Amygdala (tissue), 56 donors: Measurements from ENCODE around the gene REPIN1.

ENCODE experiments used
- DNase-seq, 56 donors: peaks; one replicate each; lab custom pipeline; 2025; lab: John Stamatoyannopoulos, UW

The REPIN1 gene

DNA sequence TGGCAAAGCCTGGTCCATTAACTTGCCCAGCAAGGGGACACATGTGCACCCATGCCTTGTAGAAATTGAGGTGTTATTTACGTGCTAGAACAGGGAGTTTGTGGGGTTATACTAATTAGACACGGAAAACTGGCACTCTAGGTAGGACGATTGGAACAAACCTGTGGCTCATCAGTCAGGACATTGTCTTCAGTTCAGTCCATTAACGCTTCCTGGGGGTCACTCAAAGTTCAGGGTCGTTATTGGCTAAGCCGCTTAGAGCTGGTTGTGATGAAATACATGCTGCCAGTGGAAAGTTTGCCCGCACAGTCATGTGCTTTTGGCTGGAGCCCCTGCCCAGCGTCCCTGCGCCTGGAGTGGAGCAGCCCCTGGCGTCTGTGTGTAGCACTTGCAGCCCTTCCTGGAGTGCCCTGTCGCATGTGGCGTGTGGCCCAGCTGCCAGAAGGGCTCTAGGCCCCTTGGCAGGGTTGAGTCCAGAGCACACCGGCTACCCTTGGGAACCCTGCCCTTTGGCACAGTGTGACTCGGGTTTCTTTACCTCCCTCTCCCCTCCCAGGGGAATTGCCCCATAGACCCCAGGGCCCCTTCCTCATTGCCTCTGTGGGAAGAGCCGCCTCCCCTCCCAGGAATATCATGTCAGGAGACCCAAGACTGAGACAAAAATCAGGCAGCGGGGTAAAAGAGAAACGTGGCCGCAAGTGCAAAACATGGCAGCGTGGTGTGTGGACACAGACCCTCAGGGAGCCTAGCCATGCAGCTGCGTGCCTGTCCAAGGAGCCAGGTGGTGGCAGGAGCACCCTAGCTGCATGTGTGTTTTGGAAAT lies 20.3 kb downstream of the REPIN1 start:
- DNase-seq = peak in 53 of 56 donors; percentile 28 to 88 (median 70)

DNA sequence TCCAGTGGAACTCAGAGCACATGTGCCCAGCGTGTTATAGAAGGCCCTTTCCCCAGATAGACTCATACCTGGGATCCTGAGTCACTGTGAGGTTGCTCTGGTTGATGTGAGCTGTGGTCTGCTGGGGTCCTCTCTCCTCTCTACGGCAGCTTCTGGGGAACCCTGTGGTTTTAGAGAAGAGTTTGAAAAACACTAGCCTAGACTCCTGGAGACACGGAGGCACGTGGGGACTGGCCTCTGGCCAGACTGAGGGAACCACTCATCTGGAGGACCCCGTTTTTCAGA lies 20.9 kb downstream of the REPIN1 start:
- DNase-seq = no peak

DNA sequence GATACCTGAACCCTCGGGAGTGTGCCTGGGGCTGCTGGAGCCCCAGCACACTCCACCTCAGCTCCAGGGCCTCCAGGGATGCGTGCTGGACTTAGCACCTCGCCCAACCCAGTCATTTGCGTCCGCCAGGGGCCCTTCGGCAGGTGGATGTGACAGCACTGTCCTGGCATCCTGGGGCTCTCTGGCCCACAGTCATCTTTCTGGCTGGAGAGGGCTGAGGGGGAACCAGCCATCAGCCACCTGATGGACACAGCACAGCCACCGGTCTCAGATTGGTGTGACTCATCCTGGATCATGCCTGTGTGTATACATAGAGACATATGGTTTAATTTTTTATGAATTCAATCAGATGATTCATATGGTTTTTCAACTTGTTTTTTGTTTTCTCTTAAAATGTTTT lies 21.6 kb downstream of the REPIN1 start:
- no peak for DNase-seq

DNA sequence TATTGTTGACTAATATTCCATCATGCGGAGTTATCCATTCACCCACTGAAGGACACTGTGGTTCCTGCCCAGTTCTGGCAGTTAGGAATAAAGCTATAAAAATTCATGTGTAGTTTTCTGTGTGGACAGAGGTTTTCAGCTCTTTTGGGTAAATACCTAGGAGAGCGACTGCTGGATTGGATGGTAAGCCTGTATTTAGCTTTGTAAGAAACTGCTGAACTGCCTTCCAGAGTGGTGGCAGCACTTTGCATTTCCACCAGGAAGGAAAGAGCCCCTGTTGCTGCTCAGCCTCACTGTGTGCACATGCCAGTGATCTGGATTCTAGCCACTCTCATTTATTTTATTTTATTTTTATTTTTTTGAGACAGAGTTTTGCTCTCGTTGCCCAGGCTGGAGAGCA lies 24.7 kb downstream of the REPIN1 start:
- DNase-seq = no peak

DNA sequence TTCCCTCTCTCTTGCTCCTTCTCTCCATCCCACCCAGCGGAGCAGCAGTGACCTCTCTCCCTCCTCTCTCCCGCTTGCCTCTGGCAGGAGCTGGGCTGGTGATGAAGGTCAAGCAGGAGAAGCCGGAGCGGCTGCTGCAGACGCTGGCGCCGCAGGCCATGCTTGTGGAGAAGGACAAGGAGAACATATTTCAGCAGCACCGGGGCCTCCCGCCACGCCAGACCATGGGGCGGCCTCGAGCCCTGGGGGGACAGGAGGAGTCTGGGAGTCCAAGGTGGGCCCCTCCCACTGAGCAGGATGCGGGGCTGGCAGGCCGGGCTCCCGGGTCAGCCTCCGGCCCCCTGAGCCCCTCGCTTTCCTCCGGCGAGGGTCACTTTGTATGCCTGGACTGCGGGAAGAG lies 27.8 kb downstream of the REPIN1 start:
- no peak for DNase-seq

DNA sequence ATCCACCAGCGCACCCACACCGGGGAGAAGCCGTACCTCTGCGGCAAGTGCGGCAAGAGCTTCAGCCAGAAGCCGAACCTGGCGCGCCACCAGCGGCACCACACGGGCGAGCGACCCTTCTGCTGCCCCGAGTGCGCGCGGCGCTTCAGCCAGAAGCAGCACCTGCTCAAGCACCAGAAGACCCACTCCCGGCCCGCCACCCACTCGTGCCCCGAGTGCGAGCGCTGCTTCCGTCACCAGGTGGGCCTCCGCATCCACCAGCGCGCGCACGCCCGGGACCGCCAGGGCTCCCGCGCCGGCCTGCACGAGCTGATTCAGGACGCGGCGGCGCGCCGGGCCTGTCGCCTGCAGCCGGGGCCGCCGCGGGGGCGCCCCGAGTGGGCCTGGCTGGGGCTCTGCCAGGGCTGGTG lies 28.2 kb downstream of the REPIN1 start:
- no peak for DNase-seq

DNA sequence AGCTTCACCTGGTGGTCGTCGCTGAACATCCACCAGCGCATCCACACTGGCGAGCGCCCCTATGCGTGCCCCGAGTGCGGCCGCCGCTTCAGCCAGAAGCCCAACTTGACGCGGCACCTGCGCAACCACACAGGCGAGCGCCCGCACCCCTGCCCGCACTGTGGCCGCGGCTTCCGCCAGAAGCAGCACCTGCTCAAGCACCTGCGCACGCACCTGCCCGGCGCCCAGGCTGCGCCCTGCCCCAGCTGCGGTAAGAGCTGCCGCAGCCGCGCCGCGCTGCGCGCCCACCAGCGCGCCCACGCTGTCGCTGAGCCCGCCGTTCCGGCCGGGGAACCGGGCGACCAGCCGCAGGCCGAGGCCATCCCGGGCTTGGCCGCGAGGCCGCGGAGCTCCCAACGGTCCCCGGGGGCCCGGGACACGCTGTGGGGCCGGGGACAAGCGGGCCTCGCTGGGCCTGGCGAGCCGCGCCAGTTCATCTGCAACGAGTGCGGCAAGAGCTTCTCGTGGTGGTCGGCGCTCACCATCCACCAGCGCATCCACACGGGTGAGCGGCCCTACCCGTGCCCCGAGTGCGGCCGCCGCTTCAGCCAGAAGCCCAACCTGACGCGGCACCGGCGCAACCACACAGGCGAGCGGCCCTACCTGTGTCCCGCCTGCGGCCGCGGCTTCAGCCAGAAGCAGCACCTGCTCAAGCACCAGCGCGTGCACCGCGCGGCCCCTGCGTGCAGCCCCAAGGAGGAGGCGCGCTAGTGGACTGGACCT lies 28.9 kb downstream of the REPIN1 start:
- DNase-seq = no peak

DNA sequence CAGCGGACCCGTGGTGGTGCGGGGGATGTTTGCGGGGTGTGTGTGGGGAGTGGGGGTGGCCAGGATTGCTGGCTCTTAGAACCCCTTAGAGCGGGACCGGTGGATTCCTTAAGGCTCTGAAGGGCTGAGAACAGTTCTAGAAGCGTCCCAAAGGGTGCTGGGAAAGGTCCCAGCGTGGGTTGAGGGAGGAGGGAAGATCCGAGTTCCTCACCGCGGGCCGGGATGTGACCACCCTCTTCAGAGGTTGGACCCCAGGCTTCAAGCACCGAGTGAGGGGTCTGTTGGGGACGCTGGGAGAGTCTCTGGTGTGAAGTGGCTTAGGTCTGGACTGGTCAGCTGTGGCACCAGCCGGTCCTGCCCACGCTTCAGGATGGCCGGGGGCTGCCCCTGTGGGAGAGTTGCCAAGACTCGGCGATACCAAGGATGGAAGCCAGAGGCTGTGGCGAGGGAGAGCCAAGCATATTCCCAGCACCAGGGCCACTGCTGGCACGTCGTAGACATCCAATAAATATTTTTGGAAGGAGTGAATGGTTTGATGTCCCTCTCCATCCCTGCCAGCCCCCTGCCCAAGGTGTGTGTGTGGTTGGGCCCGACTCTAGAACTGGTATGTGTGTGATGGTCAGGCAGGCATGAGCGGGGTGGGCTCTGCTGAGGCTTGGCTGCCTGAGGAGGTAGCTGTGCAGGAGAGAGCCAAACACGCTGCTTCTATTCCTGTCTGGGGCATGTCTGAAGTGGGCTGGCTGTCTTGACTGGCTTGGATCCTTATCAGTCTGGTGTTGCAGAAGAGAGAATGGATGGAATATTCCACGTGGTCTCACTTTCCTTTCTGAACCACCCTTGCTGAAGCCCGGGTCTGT lies 29.7 kb downstream of the REPIN1 start:
- DNase-seq = no peak

DNA sequence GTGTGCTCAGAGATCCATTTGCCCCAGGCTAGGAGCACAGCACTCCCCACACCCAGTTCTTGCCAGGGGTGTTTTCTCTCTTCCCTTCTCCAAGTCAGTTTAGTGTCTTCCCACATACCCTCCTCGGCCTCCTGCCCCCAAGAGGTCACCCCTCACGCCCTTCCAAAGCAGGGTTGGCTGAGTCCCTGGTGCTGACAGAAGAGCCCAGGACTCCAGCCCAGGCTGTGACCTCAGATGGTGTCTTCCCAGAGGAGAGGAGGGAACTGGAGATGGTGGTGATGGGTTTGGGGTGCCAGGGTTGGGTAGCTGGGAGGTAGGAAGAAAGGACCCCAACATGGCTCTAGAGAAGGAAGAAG lies 30.3 kb downstream of the REPIN1 start:
- no peak for DNase-seq

DNA sequence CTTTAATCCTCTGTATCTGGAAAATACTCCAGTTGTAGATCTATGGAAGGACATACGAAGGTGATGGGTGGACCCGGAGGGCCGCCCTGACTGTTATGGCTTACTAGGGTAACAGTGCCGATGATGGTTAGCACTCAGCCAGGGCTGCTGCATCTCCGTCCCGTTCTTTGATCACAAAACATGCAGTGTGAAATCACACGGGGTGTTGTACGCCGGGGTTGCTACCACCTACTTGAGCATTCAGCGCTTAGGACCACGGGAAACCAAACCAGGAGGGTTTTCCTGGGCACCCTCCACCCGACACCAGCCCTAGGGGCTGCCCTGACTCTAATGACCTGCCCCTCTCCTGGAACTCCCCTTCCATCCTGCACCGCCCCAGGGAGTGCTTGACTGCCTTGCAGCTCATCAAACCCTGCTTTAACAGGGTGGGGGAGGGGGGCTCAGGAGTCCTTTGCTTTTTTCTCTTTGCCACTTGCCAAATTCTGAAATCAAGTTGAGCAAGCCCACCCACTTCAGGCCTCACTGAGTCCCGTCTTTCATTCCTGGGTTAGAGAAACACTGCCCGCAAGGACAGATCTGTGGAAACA lies 30.9 kb downstream of the REPIN1 start:
- no peak for DNase-seq

DNA sequence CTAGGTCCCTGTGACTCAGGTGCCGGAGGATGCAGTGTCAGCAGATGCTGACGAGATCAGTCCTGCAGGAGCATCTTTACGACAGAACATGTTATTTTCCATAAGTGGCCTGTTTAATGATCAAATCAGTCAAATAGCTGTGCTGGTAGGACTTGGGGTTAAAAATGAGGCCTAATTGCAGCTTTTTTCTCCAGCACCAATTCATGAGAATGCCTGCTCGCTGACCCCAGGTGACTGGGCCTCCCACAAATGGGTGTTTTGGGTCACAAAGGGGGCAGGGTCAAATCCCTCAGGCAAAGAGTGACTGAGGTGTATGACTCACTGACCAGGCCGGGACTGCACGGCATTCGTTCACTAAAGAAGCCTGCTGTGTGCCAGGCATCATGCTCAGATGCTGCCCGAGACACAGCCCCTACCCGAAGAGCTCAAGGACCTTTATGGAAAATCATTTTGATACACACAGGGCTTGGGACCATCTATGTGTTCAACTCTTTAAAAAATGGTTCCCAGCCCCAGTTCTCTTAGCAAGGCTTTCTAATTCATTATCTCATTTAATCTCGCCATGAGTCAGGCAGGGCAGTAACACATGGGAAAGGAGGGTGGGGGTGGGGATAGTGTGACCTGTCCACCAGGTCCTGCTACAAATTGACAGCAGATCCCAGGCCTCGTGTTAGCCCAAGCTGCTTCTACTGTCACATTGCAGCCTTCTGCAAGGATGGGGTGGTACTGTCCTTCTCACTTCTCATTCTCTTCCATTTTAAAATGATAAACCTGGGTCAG lies 31.6 kb downstream of the REPIN1 start:
- DNase-seq = no peak

DNA sequence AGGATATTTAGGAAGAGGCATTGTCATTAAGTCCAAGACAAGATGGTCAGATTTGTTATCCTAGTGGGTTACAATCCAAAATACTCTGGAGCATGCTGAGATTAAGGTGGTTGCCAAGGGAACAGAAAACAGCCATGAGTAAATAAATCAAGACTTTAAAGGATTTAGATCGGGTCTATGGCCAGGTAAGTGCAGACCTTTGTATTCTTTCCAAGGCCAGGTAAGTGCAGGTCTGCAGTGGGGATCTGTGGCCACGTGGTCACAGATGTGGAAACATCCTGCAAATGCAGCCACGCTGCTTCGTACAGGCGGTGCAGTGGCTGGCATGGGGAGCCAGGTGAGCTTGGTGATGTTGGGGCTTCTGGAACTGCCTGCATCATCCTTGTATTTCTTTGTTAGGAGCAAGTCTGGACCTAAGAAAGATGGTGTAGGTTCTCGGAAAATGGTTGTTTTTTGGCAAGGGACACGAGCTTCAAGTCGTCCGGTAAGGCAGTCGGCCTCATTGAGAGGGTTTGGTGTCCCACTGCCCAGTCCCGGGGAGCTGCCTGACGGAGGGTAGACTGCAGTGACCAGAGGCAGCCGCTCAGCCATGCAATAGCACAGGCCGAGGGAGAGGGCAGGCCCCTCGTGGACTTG lies 32.3 kb downstream of the REPIN1 start:
- no peak for DNase-seq

DNA sequence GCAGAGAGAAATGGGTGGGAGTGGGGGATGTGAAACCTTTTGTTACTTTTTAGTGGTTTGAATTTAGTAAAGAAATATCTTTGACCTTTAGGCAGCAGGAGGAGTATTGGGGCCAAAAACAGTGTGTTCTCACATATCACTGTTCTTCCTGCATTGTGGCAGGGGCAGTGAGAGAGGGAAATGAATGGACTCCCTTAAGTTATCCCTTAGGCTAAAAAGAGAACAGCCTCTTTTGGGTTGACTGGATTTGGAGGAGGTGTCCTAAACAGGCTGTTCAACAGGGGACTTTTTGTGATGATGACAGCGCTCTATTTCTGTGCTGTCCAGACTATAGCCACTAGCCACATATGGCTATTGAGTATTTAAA lies 32.8 kb downstream of the REPIN1 start:
- no peak for DNase-seq

DNA sequence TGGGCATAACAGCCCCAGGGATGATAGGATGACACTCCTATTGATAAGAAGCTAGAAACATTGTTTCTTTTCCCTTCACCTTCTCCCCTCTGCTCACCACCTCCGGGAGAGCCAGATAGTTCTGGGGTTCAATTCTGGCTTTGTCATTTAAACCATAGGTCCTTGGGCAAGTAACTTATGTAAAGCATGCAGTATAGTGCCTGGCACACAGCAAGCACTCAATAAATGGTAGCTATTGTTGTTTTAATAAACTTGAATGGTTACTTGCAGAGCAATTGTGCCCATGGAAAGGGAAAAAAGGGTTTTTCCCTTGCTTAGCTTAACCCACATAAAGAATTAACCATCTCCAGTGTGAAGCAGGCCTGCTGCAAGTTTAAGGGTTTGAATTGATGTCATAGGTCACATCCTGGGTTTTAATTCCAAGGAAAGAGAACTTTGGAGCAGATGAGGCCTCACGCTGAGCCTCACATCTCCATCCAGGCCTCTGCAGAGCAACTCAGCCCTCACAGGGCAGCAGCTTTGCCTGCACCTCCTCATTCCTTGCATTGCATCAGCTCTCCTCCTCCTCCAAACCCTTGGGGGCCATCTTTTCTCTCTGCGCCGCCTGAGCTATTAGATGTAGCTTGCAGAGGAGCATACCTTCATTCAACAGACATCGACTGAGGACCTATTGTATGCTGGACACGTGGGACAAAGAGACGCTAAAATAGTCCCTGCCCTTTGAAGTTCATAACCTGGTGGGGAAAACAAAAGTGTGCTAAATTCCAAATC lies 33.4 kb downstream of the REPIN1 start:
- DNase-seq = no peak

DNA sequence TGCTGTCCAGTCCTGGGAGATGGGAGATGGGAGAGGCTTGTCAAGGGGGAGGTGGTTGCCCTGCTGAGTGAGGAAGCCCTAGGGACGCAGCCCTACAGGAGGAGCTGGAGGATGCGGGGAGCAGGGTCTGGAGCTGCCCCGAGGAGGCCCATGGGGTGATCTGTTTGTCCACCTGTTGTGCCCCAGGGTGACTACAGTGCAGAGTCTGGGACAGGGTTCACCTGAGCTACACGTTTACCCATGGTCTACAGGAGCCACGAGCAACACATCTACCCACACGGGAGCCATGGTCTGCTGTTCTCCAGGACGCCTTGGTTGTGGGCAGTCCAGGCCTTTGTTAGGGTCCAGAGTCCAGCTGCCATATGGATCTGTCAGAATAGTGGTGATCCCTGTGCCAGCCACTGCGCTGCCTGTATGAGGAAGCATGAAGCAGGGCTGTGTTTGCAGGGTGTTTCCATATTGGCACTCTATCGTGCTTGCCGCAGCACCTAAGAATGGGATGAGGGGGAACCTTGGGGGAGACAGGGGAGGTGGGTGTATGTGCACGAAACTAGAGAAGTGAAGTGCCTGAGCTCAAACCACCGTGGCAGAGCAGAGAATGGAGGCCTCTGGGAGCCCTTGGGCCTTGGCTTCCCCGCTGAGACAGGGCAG lies 34.2 kb downstream of the REPIN1 start:
- DNase-seq = no peak

DNA sequence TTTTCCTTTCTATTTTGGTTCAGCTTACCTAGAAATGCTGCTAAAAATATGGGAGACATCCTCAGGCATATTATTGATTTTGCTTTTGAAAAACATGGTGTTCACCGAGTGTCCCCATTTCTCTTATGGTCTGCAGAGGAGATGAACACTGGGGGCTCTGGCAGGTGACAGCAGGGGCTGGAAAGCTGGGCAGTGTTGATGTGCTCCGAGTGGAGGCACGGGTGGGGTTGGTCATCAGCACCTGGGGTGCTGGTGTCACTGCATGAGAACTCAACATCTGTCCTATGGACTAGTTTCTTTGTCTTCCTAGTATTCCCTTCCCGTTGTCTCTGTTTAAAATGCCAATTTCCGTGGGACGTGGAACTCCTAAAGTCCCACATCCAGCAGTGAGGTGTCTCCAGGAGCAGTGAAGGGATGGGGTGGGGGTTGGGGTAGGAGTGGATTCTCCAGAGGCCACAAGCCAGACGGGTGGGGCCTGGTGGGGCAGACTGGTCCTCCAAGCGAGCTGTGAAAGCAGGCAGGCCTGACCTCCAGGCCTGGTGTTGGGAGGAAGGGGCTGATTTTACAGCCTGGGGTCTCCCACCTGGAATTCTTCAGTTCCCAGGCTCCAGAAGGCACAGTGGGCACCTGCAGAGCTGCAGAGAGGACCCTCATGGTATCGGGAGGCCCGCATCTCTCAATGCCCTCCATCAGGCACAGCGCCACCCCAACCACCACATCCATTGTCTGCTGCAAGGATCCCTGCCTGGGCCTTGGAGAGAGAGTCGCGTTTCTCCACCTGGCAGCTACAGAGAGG lies 35.0 kb downstream of the REPIN1 start:
- no peak for DNase-seq

DNA sequence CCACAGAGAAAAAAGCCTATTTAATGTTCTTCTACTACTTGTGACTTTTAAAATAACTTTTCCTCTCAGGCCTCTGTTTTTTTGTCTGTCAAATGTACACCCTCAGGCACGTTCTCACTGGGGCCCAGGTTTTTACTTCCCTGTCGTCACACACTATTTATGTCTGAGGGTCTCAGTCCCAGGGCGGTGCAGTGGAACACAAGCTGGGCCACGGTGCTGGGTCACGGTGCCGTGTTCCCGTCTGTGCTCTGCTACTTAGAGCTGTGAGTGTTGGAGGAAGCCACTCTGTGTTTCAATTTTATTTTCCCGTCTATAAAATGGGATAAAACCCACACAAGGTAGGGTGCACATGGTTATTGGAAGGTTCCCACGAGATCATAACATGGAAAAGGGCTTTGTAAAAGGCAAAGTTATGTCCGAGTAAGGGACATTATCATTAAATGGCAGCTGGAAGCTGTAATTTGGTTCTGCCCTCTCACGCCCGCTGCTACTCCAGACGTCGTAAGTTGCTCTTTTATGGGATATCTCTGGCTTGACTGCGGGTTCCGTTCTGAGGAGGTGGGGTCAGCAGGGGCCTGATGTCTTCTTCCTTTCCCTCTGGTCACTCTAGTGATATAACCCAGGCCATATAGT lies 35.7 kb downstream of the REPIN1 start:
- DNase-seq = no peak
